GM10248 (cell line): ENCODE results near the gene THRA.

ENCODE experiments used
- CTCF ChIA-PET: fragments of 300-600 bp; sonication (Branson Sonifier 250); formaldehyde crosslinking; extraction: SDS; loops from one replicate; lab custom pipeline; 2021; ENCODE audit warnings: antibody characterized with exemption; lab: Yijun Ruan, JAX
- POLR2A ChIA-PET: fragments of 350-650 bp; sonication (Branson Sonifier 250); formaldehyde crosslinking; extraction: SDS; loops from one replicate; lab custom pipeline; 2020; ENCODE audit warnings: antibody characterized with exemption; lab: Yijun Ruan, JAX
- DNase-seq: peaks from one replicate; pipeline ENCODE4 v3.0.0; 2012; ENCODE audit errors: extremely low spot score
- CTCF ChIP-seq: IDR thresholded peaks from 2 replicates; pipeline ENCODE4 v1.5.1; 2012; ENCODE audit warnings: mild to moderate bottlenecking, low read depth; ENCODE audit errors: extremely low read depth, missing control alignments, control extremely low read depth

The THRA gene

GRCh38 chr17:40064971-40065768 is 2.4 kb downstream of the THRA start:
- ChIA-PET CTCF (interaction anchor here (0.8 to 14.2 kb wide), 12 partner anchors 11 to 218 kb away, joined by 3 to 215 read pairs (median 5); partner anchors contain the start of genes MED24 and NR1D1), POLR2A (interaction anchor here (0.5 to 1.0 kb wide), 2 partner anchors 70 to 860 kb away, joined by 3 to 4 read pairs; no protein-coding TSS in a partner anchor)
- DNase-seq, result no peak
- TF ChIP-seq CTCF, result no peak

- POLR2A ChIA-PET, result interaction anchor here (0.5 to 1.0 kb wide), 3 partner anchors 13 to 860 kb away, joined by 3 to 9 read pairs (median 4); no protein-coding TSS in a partner anchor
- CTCF ChIA-PET, result interaction anchor here (0.8 to 14.2 kb wide), 13 partner anchors 11 to 125 kb away, joined by 3 to 215 read pairs (median 4); partner anchors contain the start of genes CSF3, MED24 and NR1D1
- TF ChIP-seq CTCF, result no peak
- no peak for DNase-seq
Measured at GRCh38 chr17:40065769-40066510, 3.2 kb downstream of the THRA start.

GRCh38 chr17:40067710-40068109 is 4.9 kb downstream of the THRA start:
- ChIA-PET POLR2A (no interaction called here), CTCF (interaction anchor here (1.0 to 14.2 kb wide), 8 partner anchors 9 to 123 kb away, joined by 3 to 215 read pairs (median 6); partner anchors contain the start of genes CSF3 and MED24)
- no peak for TF ChIP-seq CTCF
- DNase-seq, result no peak

- ChIA-PET POLR2A (no interaction called here), CTCF (interaction anchor here (1.1 to 14.2 kb wide), 6 partner anchors 9 to 45 kb away, joined by 3 to 215 read pairs (median 6); partner anchors contain the start of gene MED24)
- TF ChIP-seq CTCF, result no peak
- DNase-seq, result no peak
Measured at GRCh38 chr17:40068129-40068581, 5.4 kb downstream of the THRA start.

GRCh38 chr17:40068584-40068916 is 5.8 kb downstream of the THRA start:
- DNase-seq, result no peak
- ChIA-PET CTCF (interaction anchor here (0.7 to 14.2 kb wide), 9 partner anchors 8 to 100 kb away, joined by 3 to 215 read pairs (median 4); partner anchors contain the start of gene MED24), POLR2A (no interaction called here)
- no peak for TF ChIP-seq CTCF
